H7 (cell line): Measurements from ENCODE around the gene RABGAP1. TPM values are rescaled to one million over a fixed set of nuclear protein-coding genes. Genes with fewer than 3 reads are reported as not detected.

Source experiments
- DNase-seq: peaks from one replicate; pipeline ENCODE4 v3.0.0; 2012
- H3K27me3 ChIP-seq: 2 replicates; pipeline ENCODE4 v1.6.0; 2011; ENCODE audit warnings: mild to moderate bottlenecking, low read length; ENCODE audit not compliant: control insufficient read depth, insufficient read depth
- H3K36me3 ChIP-seq: replicated peaks from 2 replicates; pipeline ENCODE4 v1.5.1; 2011; ENCODE audit warnings: low read length; ENCODE audit not compliant: control insufficient read depth, insufficient read depth
- H3K4me3 ChIP-seq: 2 replicates; pipeline ENCODE4 v1.5.1; 2011; ENCODE audit warnings: low read depth, mild to moderate bottlenecking, control low read depth, low read length, moderate library complexity; ENCODE audit not compliant: insufficient read depth
- total RNA-seq: library from RNA; depleted of rRNA; stranded (reverse); fragments of >200 nt; shearing (Covaris generic); gene quantifications from 2 replicates; pipeline ENCODE4 v1.2.3, GENCODE V29; 2014

RABGAP1 gene
- total RNA-seq, 1 experiment from 2014 or later = 15.6 TPM

GRCh38 chr9:123039617-123040219 lies 98.9 kb downstream of the RABGAP1 start:
- DNase-seq = no peak
- no peaks in the 10 kb centered on the region for H3K36me3 ChIP-seq
- H3K27me3 ChIP-seq = no peaks in the 10 kb centered on the region
- H3K4me3 ChIP-seq = no peak overlapping the region

DNA sequence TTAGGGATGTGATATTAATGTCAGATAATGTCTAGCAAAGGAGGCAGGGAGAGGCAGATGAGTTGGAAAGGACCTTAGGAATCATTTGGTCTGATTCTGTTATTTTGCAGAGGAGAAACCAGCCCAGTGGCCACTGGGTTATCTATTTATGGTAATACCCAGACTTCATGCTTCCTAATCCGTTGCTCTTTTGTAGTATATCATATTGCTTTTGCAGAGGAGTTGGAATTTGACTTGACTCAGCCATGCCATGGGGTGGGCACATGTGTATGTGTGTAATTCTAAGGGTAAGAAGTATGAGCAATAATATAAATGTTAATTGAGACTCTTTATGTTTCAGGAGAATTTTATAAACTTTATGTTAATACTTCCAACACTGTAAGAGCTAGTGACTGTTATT lies 100.0 kb downstream of the RABGAP1 start:
- H3K36me3 ChIP-seq = no peaks in the 10 kb centered on the region
- no peaks in the 10 kb centered on the region for H3K27me3 ChIP-seq
- no peak for DNase-seq
- H3K4me3 ChIP-seq = no peak overlapping the region

DNA sequence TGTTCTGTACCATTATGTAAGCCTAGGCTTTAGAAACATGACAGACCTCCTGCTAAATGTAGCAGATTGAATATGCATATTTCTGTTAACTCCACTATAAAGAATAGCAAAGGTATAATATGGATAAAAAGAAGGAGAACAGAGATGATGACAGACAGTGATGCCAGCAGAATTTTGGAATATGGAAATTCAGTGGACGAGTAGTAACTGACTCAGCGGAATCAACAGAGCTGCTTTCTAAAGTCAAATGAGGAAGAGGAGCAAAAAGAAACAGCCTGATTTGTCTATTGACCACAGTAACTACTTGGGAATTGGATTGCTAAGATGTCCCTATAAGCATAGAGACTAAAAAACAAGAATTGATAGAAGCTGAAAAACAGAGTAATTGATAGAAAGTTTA lies 100.7 kb downstream of the RABGAP1 start:
- H3K36me3 ChIP-seq = no peaks in the 10 kb centered on the region
- H3K27me3 ChIP-seq = no peaks in the 10 kb centered on the region
- H3K4me3 ChIP-seq = no peak overlapping the region
- DNase-seq = no peak

DNA sequence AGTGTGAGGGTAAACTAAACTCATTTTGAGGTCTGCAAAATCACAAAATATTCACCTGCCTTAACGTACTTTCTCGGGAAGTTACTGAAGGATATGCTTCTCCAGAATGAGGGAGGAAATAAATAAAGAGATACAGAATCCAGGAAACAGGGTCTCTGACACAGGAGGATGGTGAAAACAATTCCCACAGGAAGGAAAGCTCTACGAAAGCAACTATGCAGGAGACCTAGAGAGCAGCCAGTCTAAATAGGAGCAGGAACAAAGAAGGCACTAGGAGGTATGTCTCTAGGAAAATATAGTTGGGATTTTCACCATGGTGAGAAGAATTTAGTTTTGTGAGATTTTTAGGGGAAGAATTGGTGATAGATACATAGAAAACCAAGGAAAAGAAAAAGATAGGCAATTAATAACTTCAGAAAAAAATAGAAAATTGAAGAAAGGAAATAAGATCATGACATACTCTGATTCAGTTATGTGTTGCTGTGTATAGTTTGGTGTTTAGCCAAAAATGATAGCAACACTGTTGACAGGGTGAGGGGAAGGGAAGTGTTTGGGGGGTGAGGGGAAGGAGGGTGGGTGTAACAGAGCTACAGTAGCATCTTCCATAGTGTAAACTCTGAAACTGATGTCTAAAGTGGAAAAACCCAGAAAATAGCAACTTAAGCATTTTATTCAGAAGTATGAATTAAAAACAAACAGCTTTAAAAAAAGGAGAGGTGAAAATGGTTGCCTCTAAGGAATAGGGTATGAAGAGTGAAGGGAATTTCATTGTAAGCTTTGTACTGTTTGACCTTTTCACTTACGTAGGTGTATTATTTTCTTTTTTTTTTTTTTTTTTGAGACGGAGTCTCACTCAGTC lies 102.5 kb downstream of the RABGAP1 start:
- H3K4me3 ChIP-seq = no peak overlapping the region
- H3K27me3 ChIP-seq = no peaks in the 10 kb centered on the region
- H3K36me3 ChIP-seq = no peaks in the 10 kb centered on the region
- no peak for DNase-seq

- no peak for DNase-seq
- H3K4me3 ChIP-seq = no peak overlapping the region
- H3K36me3 ChIP-seq = no peaks in the 10 kb centered on the region
- H3K27me3 ChIP-seq = no peaks in the 10 kb centered on the region
Measured at GRCh38 chr9:123044586-123044985, 103.8 kb downstream of the RABGAP1 start.

- DNase-seq = no peak
- Histone ChIP-seq H3K4me3 (no peak overlapping the region), H3K27me3 (no peaks in the 10 kb centered on the region), H3K36me3 (no peaks in the 10 kb centered on the region)
Measured at GRCh38 chr9:123046406-123047195, 105.8 kb downstream of the RABGAP1 start.

DNA sequence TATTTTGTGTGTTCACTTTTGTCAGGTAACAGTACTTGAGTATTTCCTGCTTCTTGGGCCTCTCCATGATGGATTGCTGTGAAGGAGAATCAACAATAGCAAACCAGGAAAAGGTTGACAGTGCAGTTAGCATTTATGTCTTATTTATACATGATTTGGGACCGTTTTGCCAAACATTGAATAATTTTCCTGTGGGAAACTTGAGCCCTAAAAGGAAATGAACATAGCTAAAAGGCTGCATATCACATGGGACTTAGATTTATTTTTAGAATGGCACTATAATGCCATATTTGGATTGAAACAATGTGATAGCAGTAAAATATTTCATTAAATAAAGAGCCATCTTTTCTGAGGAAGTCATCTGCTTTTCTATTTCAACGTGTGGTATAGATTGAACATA lies 107.9 kb downstream of the RABGAP1 start:
- H3K36me3 ChIP-seq = no peaks in the 10 kb centered on the region
- H3K4me3 ChIP-seq = no peak overlapping the region
- H3K27me3 ChIP-seq = no peaks in the 10 kb centered on the region
- DNase-seq = no peak

DNA sequence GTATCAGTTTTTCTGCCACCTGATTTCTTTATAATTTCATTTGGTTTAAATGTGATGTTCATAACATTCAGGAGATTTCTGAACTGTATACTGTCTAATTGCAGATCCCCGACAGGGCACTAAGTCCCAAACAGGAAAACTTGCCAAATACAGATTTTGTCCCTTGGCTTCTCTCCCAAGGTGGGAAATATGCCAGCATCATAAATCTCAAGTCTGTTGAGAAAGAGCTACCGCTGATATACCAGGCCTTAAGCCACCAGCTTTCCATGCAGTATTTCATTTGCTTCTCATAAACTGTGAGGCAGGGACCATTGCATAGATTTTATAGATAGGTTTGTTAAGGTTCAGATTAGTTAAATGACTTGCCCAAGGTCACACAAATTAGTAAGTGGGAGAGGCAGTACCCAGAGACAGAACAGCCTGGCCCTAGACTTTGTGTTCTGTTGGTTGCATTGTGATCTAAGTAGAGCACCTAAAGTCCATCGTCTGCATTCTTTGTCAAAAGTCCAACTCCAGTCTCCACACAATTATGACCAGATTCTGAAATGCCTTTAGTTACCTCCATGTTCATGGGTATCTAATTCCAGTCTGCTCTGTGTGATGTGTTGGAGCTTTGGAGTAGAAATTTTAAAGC lies 108.9 kb downstream of the RABGAP1 start:
- Histone ChIP-seq H3K27me3 (no peaks in the 10 kb centered on the region), H3K4me3 (no peak overlapping the region), H3K36me3 (no peaks in the 10 kb centered on the region)
- DNase-seq = no peak

- H3K27me3 ChIP-seq = no peaks in the 10 kb centered on the region
- no peak for DNase-seq
- H3K36me3 ChIP-seq = no peaks in the 10 kb centered on the region; the same call in 1 of the 2 replicates
- H3K4me3 ChIP-seq = no peak overlapping the region
Measured at GRCh38 chr9:123053046-123053445, 112.2 kb downstream of the RABGAP1 start.

DNA sequence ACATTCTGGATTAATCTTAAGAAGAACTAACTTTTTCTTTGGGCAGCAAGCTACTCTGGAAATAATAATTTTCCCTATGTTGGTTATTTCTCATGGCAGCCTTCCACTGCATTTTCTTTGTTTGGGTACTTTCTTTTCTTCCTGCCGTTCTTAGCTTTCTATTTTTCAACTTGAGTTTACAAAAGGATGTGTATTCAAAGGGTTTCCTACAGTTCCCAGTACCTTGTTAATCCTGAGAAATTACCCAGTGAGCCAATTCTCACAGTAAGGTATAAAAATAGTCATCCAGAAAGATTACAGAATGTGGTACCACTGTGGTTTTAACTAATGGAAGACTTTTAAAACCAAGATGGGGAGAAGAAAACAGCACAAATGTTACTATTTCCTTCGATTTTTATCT lies 112.9 kb downstream of the RABGAP1 start:
- Histone ChIP-seq H3K4me3 (no peak overlapping the region), H3K36me3 (no peaks in the 10 kb centered on the region; the same call in 1 of the 2 replicates), H3K27me3 (no peaks in the 10 kb centered on the region)
- DNase-seq = no peak

DNA sequence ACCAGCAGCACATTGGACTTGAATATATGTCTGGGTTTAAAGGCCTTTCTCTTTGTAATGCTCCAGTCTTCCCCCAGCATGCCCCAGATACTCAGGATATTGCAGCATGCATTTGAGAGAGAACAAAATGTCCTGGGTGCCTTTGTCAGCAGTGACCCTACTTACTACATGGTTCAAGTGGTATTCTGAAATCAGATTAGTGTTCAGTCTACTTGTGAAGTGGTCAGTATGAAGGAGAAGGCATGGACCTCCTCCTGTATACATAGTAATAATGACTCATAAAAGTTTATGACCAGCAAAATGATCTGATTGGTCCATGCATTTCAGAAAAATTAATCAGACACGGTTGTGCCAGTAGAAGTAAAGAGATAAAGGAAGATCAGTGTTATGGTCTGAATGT lies 118.0 kb downstream of the RABGAP1 start:
- Histone ChIP-seq H3K36me3 (no peaks in the 10 kb centered on the region; the same call in none of the 2 replicates), H3K27me3 (no peaks in the 10 kb centered on the region), H3K4me3 (no peak overlapping the region)
- DNase-seq = no peak

- H3K27me3 ChIP-seq = no peaks in the 10 kb centered on the region
- no peak overlapping the region for H3K4me3 ChIP-seq
- no peaks in the 10 kb centered on the region; the same call in none of the 2 replicates for H3K36me3 ChIP-seq
- DNase-seq = no peak
Measured at GRCh38 chr9:123059472-123060220, 118.8 kb downstream of the RABGAP1 start.

GRCh38 chr9:123061216-123061615 lies 120.4 kb downstream of the RABGAP1 start:
- H3K36me3 ChIP-seq = peaks cover 2% of the 10 kb centered on the region
- no peak for DNase-seq
- H3K27me3 ChIP-seq = no peaks in the 10 kb centered on the region
- H3K4me3 ChIP-seq = no peak overlapping the region
